GM19351 (cell line): ENCODE results near the gene GLP1R.

Source experiments
- ATAC-seq: cut with Tn5 transposase; IDR thresholded peaks from one replicate; pipeline ENCODE4 v1.9.1; 2021; ENCODE audit warnings: mild to moderate bottlenecking, moderate library complexity; ENCODE audit not compliant: unreplicated experiment

GLP1R gene

DNA sequence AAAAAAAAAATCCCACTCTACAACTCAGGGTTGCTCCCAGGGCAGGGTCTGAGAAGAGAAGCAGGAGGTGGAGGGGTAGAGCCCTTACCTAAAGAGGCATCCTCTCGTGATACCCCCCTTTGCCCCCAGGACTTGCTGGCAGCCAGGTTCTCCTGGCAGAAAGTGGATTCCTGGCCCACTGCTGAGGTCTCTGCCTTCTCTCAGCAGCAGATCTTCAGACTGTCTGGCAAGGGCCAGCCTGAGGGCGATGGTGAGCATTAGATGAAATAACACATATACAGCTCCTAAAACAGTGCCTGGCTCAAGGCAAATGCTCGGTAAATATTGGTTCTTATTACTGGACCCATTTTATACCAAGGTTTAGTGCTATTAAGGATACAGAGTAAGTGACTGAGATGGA lies 4.8 kb upstream of the GLP1R start:
- no peak for ATAC-seq

- ATAC-seq = no peak
Measured at GRCh38 chr6:39044181-39044580, 4.4 kb upstream of the GLP1R start.

DNA sequence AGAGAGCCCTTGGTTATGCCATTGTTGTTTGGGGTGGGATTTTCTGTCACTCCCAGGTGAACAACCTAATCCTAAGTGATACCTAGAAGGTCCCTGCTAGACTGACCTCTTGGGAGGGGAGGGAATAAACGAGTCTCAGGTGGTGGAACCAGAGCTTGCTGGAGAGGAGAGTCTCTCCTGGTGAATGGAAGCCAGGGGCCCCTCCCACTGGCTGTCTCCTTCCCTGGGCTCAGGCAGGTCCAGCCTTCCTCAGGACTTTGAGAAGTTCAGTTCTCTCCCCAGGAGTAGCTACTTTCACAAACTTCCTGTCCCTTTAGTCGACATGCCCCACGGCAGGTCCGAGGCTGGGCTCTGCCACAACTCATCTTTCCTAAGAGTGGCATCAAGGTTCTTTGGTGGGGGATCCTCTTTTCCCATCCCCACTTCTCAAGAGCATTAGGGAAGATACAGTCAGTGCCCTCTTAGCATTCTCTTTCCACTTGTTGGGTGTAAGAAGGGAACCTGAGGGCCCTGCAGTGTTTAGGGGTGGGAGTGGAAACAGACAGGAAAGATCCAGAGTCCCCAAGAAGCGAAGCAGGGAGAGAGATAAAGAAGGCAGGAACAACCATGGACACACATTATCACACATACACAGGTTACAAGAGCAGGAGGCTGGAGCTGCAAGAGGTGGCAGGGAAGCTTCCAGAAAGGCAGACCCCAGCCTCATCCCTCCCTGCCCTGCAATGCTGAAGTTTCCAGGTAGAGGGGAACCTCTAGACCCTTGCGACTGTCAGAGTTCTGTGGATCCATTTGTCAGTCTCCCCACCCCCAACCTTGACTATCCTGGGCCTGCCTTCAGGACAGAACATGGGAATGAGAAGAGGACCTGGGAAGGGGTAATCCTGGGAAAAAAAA lies 900 bp upstream of the GLP1R start:
- ATAC-seq = no peak

GRCh38 chr6:39049575-39050283 lies 1.1 kb downstream of the GLP1R start:
- ATAC-seq = no peak

DNA sequence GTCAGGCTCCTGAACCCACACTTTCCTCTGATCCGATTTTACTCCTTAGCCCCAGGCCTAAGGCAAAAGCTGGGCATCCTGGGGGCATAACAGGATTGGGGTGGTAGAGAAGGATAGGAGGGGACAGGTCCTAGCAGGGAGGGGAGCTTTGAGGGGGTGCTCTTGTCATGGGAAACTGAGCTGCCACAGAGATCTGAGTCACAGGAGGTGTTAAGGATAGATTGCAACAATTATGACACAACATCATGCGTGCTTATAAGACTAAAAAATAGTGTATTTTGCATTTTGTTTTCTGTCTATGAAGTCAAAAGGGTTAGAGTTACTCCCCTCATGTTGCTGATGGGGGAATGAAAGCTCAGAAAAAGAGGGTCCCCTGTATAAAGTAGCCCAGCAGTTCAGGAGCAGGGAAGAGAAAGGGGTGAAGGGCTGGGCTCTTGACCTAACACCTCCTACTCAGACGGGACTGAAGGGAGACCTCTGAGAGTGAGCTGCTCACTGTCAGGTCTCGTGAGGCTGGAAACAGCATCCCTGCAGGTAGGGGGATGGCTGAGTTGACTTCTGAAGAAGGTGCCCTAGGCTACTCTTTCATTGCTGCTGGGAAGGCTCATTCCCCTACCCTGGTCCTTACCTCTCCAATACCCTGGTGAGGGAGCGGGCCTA lies 2.0 kb downstream of the GLP1R start:
- ATAC-seq = no peak

DNA sequence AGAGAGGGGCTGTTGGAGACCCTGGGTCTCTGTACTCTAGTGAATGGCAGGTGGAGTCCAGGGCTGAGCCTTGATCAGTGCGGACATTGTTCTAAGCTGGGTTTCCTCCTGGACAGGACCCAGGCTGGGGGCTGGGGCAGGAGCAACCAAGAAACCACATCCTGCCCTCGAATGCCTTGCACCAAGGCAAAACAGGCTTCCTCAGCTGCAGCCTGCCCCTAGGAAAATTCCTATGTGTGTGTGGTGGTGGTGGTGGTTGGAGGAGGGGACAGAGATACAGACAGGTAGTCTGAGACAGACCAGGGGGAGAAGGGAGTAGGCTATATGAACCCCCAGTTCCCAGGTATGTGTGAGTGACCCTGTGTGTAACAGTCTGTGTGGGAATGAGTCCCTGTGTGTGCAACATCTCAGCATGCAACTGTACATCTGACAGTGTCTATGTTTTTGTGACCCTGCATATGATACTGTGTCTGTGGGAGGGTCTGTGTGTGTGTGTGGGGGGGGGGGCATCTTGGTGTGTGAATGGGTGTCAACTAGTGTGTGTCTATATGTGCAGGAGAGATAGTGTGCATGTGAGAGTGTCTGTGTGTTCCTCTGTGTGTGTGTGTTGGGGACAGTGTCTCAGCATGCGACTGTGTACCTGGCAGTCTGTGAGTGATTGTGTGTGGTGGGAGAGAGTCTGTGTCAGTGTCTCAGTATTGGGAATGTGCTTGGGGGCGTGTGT lies 3.0 kb downstream of the GLP1R start:
- no peak for ATAC-seq

GRCh38 chr6:39053016-39053624 lies 4.5 kb downstream of the GLP1R start:
- no peak for ATAC-seq

DNA sequence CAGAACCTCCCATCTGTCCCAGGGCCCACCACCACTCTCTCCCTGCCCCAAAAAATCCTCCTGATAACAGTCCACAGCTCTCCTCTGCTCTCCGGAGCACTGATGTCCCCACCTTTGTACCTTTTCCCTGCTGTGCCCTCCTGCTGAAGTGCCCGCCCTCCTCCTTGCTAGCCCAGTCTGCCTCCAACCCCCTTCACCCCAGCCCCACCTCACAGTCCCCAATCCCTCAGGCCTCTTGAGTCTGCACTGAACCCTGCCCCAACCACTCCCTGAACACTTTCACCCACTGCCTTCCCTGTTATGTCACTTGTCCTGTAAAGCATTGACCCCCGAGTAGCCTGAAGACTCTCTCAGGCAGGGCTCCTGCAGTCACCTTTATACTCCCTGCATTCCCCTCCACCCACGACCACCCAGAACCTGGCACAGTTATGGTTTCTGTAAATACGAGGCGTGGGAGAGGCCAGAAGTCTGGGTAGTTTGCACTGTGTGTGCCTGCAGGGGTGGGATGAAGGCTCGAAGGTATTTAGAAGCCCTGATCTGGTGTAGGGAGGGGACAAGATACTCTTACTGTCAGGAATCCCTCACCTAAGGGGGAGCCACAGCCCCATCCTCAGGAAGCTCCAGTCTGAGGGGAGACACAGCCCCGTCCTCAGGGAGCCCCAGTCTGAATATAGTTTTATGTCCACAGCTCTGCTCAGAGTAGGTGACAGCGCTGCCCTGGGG lies 5.4 kb downstream of the GLP1R start:
- no peak for ATAC-seq

DNA sequence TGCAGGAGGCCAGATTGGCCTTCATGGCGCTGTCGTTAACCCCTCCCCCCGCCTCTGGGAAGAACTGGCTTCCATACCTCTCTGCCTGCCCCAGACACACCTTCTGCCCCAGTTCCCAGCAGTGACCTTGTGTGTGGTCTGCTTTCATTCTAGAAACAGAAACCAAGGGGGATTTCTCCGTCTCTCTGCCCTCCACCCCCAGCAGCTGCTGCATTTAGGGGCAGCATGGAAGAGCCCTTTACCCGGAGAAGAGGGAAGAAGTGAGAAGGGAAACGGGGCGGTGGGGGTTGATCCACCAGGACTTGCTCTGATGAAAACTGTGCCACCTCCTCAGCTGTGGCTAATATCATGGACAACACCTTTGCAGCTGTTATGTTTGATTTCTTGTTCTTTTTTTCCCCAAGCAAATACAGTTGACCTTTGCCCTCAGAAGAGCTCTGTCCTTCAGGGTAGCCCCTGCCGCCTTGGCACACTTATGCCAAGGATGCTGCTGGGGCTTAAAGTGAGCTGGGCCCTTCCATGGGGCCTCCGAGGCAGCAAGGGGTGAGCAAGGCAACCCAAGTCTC lies 6.1 kb downstream of the GLP1R start:
- no peak for ATAC-seq

DNA sequence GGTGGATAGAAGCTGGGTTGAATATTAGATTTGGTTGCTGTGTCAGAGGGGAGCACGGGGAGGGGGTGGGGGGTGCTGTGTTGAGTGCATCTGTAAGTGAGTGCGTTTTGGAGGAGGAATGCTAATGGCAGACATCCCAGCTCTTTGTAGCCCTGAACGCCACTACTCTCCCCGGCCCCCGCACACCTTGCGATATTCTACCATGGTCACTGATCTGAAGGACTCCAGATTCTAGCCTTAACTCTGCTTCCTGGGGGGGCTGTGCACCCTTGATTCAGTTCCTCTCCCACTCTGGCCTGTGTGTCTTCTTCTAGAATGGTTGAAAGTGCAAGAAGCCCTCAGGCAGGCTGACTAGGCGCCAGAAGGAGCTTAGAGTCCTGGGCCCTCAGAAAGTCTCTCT lies 7.1 kb downstream of the GLP1R start:
- no peak for ATAC-seq

- ATAC-seq = no peak
Measured at GRCh38 chr6:39056191-39056590, 7.6 kb downstream of the GLP1R start.

DNA sequence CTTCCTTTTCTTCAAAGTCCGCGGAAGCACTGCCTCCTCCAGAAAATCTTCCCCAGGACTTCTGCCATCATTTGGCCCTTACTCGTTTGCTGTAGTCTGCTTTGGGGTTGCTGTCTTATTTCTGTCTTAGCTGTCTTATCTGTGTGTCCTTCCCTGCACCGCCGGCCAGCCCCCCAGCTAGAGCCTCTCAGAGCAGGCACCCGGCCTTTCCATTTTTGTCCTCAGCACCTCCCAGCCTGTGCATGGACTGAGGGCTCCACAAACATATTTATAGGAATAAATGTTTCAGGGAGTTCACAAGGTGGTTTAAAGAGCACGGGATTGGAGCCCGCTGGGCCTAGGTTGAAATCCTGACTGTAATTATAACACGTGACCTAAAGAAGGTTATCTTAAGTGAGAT lies 8.1 kb downstream of the GLP1R start:
- no peak for ATAC-seq

GRCh38 chr6:39057251-39058155 lies 8.9 kb downstream of the GLP1R start:
- no peak for ATAC-seq

DNA sequence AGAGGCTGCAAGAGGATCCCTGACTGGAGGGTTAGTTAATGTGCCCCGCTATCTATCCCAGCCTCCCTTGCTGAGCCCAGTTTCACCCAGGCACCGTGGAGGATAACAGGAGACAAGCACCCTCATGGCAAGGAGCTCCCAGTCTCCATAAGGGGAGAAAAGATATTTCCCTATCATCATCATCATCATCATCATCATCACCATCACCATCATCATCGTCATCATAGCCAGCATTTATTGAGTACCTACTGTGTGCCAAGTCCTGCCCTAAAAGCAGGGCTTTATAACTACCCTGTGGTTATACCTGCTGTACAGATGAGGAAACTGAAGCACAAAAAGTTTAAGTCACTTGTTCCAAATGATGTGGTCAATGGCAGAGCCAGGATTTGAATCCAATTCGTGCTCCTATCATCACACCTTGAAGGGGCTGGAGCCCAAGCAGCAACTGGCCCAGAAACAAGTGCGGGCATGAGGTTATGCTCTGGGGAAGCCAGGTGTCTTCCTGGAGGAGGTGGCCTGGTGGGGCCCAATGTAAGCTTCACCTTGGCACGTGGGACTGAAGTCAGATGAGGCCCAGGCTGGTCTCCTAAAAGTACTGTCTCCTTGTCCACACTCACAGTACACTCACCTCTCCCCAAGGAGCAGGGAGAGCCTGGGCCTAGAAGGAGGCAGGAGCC lies 10.0 kb downstream of the GLP1R start:
- ATAC-seq = no peak

- no peak for ATAC-seq
Measured at GRCh38 chr6:39059496-39060310, 11.1 kb downstream of the GLP1R start.

GRCh38 chr6:39060467-39061160 lies 12.0 kb downstream of the GLP1R start:
- no peak for ATAC-seq

DNA sequence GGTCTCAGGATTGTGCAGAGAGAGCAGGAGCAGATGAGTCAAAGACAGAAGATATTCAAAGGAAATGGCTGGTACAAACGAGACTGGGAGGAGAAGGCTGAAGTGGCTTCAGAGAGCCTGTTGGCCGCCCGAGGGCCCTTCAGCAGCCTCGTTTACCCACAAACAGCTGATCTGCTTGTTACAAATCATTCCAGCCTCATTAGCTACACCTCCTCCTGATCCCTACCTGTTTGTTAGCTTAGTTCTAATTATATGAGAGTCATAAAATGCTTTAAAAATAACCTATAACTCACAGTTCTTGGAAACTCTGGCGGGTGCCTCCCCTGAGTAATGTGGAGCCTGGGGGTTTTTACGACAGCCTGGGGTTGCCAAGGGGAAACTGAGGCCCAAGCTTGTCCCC lies 12.6 kb downstream of the GLP1R start:
- ATAC-seq = no peak
